GM12872 (cell line): ENCODE results near the gene DAW1.
A peak's percentile ranks its signal among the peaks of the same experiment; 100 is the strongest.

Experiments used
- CTCF ChIP-seq: IDR thresholded peaks from 3 replicates; pipeline ENCODE4 v1.5.1; 2011; ENCODE audit warnings: low read depth, mild to moderate bottlenecking, low read length, moderate library complexity; ENCODE audit not compliant: insufficient read depth

The DAW1 gene

GRCh38 chr2:227890495-227891079, 19.2 kb downstream of the DAW1 start:
- peak; percentile 42; the same call in 2 of the 3 replicates for TF ChIP-seq CTCF

GRCh38 chr2:227891673-227892072, 20.2 kb downstream of the DAW1 start:
- TF ChIP-seq CTCF: no peak

- no peak for TF ChIP-seq CTCF
These were observed 31.9 kb downstream of the DAW1 start for GRCh38 chr2:227903381-227903780.

- TF ChIP-seq CTCF: no peak
These were observed 35.6 kb downstream of the DAW1 start for GRCh38 chr2:227906991-227907390.

- no peak for TF ChIP-seq CTCF
These were observed 37.0 kb downstream of the DAW1 start for GRCh38 chr2:227908266-227909054.

- TF ChIP-seq CTCF: no peak
These were observed 42.9 kb downstream of the DAW1 start for GRCh38 chr2:227914362-227914761.

GRCh38 chr2:227921648-227922047, 50.2 kb downstream of the DAW1 start:
- no peak for TF ChIP-seq CTCF
